HepG2 (cell line): ENCODE measurements around the gene FLAD1. TPM values are rescaled to one million over a fixed set of nuclear protein-coding genes. Genes with fewer than 3 reads are reported as not detected.

Experiments used
- CENPBD1 ChIP-seq: sonication (generic); formaldehyde crosslinking; IDR thresholded peaks from 2 replicates; pipeline ENCODE4 v1.8.0; 2022; ENCODE audit warnings: missing genetic modification reagents, low read depth, mild to moderate bottlenecking, borderline replicate concordance
- CTCF ChIP-seq: sonication (generic); formaldehyde crosslinking; IDR thresholded peaks from 2 replicates; pipeline ENCODE4 v1.5.0; 2020; ENCODE audit warnings: mild to moderate bottlenecking, missing genetic modification reagents, moderate library complexity
- MLLT10 ChIP-seq: sonication (generic); formaldehyde crosslinking; IDR thresholded peaks from 2 replicates; pipeline ENCODE4 v1.4.0; 2020; ENCODE audit warnings: missing genetic modification reagents
- PRPF4 ChIP-seq: fragments of 200-400 bp; formaldehyde crosslinking; IDR thresholded peaks from 2 replicates; pipeline ENCODE4 v1.6.1; 2016; ENCODE audit warnings: low read length, low read depth; ENCODE audit not compliant: poor library complexity, severe bottlenecking
- RELA ChIP-seq: sonication (generic); formaldehyde crosslinking; IDR thresholded peaks from 2 replicates; pipeline ENCODE4 v1.4.0; 2020; ENCODE audit warnings: missing genetic modification reagents
- RORA ChIP-seq: sonication (generic); formaldehyde crosslinking; IDR thresholded peaks from 2 replicates; pipeline ENCODE4 v1.5.0; 2020; ENCODE audit warnings: mild to moderate bottlenecking, missing genetic modification reagents, moderate library complexity
- SKIL ChIP-seq: sonication (generic); formaldehyde crosslinking; IDR thresholded peaks from 2 replicates; pipeline ENCODE4 v1.8.0; 2022; ENCODE audit warnings: missing genetic modification reagents, mild to moderate bottlenecking, moderate library complexity, borderline replicate concordance
- SRSF4 ChIP-seq: fragments of 200-400 bp; formaldehyde crosslinking; IDR thresholded peaks from one replicate; pipeline ENCODE4 v1.6.1; 2018; ENCODE audit warnings: mild to moderate bottlenecking, low read depth, low read length, moderate library complexity; ENCODE audit not compliant: poor library complexity, severe bottlenecking
- ZBTB43 ChIP-seq: sonication (generic); formaldehyde crosslinking; conservative IDR thresholded peaks from 2 replicates; pipeline ENCODE4 v1.4.0; 2020; ENCODE audit warnings: missing genetic modification reagents
- ZNF292 ChIP-seq: sonication (generic); formaldehyde crosslinking; IDR thresholded peaks from 2 replicates; pipeline ENCODE4 v1.8.1; 2022; ENCODE audit warnings: mild to moderate bottlenecking, low read depth, missing genetic modification reagents, borderline replicate concordance
- ZNF317 ChIP-seq: sonication (generic); formaldehyde crosslinking; IDR thresholded peaks from 2 replicates; pipeline ENCODE4 v1.5.0; 2020; ENCODE audit warnings: mild to moderate bottlenecking, missing genetic modification reagents
- ZNF550 ChIP-seq: sonication (generic); formaldehyde crosslinking; IDR thresholded peaks from 2 replicates; pipeline ENCODE4 v1.4.0; 2020; ENCODE audit warnings: mild to moderate bottlenecking, missing genetic modification reagents, borderline replicate concordance
- ZNF782 ChIP-seq: sonication (generic); formaldehyde crosslinking; IDR thresholded peaks from 2 replicates; pipeline ENCODE4 v1.4.0; 2020; ENCODE audit warnings: missing genetic modification reagents, mild to moderate bottlenecking, borderline replicate concordance
- ZNF788 ChIP-seq: sonication (generic); formaldehyde crosslinking; IDR thresholded peaks from 2 replicates; pipeline ENCODE4 v1.5.0; 2020; ENCODE audit warnings: mild to moderate bottlenecking, missing genetic modification reagents, borderline replicate concordance
- ZNF879 ChIP-seq: sonication (generic); formaldehyde crosslinking; IDR thresholded peaks from 2 replicates; pipeline ENCODE4 v1.8.1; 2023; ENCODE audit warnings: missing genetic modification reagents
- polyA plus RNA-seq, 8 experiments: library from polyadenylated mRNA; depleted of rRNA in 3 of 8; stranded (reverse) in 7 of 8; unstranded in 1 of 8; fragments of >200 nt; fragmentation: Illumina TruSeq in 4 of 8; extraction: Trizol in 4 of 8; gene quantifications; 2 replicates each; pipeline versions ENCODE4 v1.2.1 to v1.2.3, GENCODE V29; 2011 to 2016; ENCODE audit warnings: low read depth in 4 of 8, missing spikeins in 1 of 8, mixed read lengths in 1 of 8; ENCODE audit not compliant: insufficient read depth in 1 of 8
- total RNA-seq, 5 experiments: library from RNA; depleted of rRNA; stranded (reverse); fragments of >200 nt; fragmentation: Illumina TruSeq; extraction: Trizol; gene quantifications; 2 replicates each; pipeline ENCODE4 v1.2.3, GENCODE V29; 2016; ENCODE audit warnings: low read depth in 1 of 5
- TF ChIP-seq, protein P1 (sequence below): sonication (generic); formaldehyde crosslinking; conservative IDR thresholded peaks from 2 replicates; pipeline ENCODE4 v1.4.0; 2020; ENCODE audit warnings: missing genetic modification reagents

FLAD1 gene
- total and polyA plus RNA-seq, 2 of the 13 experiments (the other 11 are each of a cell fraction or from before 2014, with no cell fraction given) = 25.9 to 32.8 TPM

- TF ChIP-seq, protein P1, sequence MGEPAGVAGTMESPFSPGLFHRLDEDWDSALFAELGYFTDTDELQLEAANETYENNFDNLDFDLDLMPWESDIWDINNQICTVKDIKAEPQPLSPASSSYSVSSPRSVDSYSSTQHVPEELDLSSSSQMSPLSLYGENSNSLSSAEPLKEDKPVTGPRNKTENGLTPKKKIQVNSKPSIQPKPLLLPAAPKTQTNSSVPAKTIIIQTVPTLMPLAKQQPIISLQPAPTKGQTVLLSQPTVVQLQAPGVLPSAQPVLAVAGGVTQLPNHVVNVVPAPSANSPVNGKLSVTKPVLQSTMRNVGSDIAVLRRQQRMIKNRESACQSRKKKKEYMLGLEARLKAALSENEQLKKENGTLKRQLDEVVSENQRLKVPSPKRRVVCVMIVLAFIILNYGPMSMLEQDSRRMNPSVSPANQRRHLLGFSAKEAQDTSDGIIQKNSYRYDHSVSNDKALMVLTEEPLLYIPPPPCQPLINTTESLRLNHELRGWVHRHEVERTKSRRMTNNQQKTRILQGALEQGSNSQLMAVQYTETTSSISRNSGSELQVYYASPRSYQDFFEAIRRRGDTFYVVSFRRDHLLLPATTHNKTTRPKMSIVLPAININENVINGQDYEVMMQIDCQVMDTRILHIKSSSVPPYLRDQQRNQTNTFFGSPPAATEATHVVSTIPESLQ (CRISPR knock-in tag) = peak; percentile 26; the same call in 1 of the 2 replicates
- TF ChIP-seq PRPF4 (no peak), ZBTB43 (CRISPR knock-in tag) (no peak), ZNF788 (CRISPR knock-in tag) (peak; percentile 88; the same call in 1 of the 2 replicates), ZNF879 (CRISPR knock-in tag) (no peak; the same call in 1 of the 2 replicates), SKIL (CRISPR knock-in tag) (peak; percentile 69; the same call in 1 of the 2 replicates), ZNF292 (CRISPR knock-in tag) (no peak), CENPBD1 (no peak; the same call in 1 of the 2 replicates), RELA (CRISPR knock-in tag) (no peak), ZNF317 (CRISPR knock-in tag) (no peak), ZNF550 (CRISPR knock-in tag) (peak; percentile 78; the same call in 1 of the 2 replicates), ZNF782 (CRISPR knock-in tag) (peak; percentile 81; the same call in 1 of the 2 replicates), CTCF (CRISPR knock-in tag) (peak; percentile 75), MLLT10 (CRISPR knock-in tag) (no peak), RORA (CRISPR knock-in tag) (no peak), SRSF4 (peak; percentile 65)
Observed at GRCh38 chr1:154961207-154962155, 21.7 kb upstream of the FLAD1 start, which contains the start of gene PYGO2 (continued).
